NCI-H2196 treated with DMSO at 0.1 percent for 48 hours (cell line): ENCODE measurements around the gene CCDC51.
"Not testable (repeated sequence)": the region's sequence is repeated elsewhere in the genome, so short reads cannot be mapped to it uniquely, and the experiment has no call there.

Source experiments
- DNase-seq: peaks from one replicate; lab custom pipeline; 2025; ENCODE audit not compliant: unreplicated experiment; lab: John Stamatoyannopoulos, UW

Gene CCDC51, protein sequence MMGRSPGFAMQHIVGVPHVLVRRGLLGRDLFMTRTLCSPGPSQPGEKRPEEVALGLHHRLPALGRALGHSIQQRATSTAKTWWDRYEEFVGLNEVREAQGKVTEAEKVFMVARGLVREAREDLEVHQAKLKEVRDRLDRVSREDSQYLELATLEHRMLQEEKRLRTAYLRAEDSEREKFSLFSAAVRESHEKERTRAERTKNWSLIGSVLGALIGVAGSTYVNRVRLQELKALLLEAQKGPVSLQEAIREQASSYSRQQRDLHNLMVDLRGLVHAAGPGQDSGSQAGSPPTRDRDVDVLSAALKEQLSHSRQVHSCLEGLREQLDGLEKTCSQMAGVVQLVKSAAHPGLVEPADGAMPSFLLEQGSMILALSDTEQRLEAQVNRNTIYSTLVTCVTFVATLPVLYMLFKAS

DNA sequence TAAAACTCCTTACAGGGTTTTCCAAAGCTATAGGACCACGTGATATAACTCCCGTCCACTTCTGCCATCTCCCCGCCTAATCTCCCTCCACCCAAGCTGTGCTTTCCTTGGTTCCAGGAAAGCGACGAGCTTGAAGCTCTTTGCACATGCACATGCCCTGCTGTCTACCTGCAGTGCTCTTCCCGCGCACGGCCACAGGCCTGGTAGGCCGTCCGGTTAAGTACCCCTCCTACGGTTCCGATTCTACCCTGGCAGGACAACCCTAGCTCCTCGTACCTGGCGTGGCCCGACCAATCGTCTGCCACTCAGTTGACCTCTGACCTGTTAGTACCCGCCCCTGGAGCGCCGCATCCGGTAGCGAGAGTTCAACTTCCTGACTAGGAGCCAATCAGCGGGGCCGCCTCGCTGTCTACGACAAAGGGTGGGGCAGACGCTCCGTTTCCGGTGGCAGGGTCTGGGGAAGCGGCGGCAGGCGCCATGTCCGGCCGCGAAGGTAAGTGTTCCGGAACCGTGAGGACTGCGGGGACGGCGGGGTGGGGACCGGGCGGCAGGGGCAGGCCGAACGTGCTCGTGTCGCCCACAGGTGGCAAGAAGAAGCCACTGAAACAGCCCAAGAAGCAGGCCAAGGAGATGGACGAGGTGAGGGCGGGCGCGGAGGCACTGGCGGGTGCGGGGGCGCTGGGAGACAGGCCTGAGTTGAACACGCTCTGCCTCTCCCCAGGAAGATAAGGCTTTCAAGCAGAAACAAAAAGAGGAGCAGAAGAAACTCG lies at the start of gene CCDC51, which contains the start of gene TMA7:
TSS of gene CCDC51 (minus strand) at position 300 of the 770 bp plus-strand sequence. CDS start 4,991 bp downstream, outside the sequence.
TSS of gene TMA7 (plus strand) at position 438 of the 770 bp plus-strand sequence. CDS start at position 478, 40 bp downstream.
- peak; percentile 89 for DNase-seq

DNA sequence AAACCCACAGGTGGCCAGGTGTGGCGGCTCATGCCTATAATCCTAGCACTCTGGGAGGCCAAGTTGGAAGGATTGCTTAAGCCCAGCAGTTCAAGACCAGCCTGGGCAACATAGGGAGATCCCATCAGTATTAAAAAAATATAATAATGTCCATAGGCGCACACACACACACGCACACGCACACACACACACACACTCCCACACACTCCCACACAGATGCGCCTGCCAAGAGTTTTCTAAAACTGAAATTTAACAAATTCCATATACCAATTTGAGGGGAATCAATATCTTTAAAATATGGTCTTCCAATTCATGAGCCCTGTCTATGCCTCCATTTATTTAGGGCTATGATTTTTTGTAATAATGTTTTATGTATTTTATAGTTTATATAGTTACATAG lies 47.0 kb upstream of the CCDC51 start:
- DNase-seq: no peak

GRCh38 chr3:48482822-48483221 lies 42.9 kb upstream of the CCDC51 start:
- not testable (repeated sequence) for DNase-seq

DNA sequence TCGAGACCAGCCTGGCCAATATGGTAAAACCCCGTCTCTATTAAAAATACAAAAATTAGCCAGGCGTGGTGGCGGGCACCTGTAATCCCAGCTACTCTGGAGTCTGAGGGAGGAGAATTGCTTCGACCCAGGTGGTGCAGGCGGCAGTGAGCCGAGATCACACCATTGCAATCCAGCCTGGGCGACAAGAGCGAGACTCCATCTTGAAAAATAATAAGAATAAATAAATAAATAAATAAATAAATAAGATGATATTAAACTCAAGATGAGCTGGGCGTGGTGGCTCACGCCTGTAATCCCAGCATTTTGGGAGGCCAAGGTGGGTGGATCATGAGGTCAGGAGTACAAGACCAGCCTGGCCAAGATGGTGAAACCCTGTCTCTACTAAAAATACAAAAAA lies 41.0 kb upstream of the CCDC51 start:
- DNase-seq: not testable (repeated sequence)

DNA sequence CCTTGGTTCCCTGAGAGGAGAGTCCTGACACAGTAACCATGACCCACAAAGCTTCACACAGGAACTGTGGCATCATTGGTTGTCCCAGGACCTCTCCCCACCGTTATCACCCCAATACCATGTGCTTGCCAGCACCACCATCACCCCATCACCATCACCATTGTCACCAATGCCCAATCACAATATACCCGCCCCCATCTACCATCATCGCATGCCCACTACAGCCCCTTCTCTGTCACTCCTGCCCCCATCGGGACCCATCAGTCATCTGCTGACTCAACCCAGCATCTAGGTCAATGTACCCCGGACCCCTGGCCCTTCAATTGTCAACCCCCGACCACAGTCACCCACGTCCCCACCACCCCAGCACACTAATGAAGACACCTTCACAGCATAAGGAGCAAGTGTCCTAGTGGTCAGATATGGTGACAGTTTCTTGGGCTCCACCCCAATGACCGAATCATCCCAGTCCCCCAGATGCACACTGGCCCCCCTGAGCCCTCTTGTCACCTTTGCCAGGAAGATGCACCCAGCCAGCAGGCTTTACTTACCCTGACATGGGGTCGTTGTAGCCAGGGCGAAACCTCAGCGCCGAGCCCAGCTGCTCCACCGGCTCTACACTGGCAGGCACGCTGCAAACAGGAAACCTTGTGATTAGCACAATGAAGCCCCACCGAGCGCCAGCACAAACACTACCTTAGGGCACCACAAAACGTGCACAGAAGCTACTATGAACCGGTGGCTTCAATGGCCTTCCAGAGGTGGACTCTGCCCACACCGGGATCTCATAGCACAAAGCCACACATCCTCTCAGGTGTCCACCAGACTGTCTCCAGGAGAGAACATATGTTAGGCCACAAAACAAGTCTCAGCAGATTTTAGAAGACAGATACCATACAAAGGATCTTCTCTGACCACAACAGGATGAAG lies 39.0 kb upstream of the CCDC51 start:
- DNase-seq: no peak

DNA sequence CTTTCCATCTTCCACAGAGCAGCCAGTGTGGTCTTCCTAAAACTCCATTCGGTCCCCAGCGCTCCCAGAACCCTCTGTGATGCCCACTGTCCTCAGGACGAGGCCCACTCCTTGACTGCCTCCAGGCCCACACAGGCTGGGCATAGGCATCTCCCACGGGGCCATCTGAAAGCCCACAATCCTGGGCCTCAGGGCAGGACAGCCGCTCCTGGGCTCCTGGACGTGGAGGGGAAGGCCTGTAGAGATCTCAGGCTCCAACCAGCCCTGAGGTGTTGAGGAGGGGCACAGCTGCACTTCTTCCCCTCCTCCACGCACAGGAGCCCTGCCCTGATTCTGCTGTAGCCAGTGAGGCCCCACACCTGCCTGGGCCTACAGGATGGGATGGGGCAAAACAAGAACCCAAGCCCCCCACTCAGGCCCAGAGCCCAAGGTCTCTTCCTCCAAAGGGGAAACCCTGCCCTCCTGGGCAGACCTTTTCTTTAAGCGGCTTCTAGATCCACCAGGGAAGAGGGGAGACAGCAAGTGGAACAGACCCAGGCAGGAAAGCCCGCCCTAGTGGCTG lies 38.1 kb upstream of the CCDC51 start:
- no peak for DNase-seq

GRCh38 chr3:48476426-48477053 lies 36.6 kb upstream of the CCDC51 start:
- DNase-seq: no peak

DNA sequence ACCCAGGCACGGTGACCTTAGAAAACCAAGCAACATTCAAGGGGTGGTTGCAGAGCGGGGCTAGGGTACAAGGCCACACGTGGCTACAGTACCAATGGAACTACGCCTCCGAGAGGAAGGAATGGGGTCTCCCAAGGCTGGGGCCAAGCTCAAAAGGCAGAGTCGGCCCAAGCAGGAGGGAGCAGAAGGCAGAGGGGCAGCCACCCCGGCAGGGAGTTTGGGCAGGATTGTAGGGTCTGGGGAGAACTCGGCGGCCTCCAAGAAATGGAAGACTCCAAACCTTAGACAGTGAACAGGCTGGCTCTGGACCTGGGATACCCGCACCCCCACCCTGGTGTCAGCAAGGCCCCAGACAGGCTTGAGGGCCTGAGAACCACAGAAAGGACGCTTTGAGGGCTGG lies 35.3 kb upstream of the CCDC51 start:
- DNase-seq: no peak

DNA sequence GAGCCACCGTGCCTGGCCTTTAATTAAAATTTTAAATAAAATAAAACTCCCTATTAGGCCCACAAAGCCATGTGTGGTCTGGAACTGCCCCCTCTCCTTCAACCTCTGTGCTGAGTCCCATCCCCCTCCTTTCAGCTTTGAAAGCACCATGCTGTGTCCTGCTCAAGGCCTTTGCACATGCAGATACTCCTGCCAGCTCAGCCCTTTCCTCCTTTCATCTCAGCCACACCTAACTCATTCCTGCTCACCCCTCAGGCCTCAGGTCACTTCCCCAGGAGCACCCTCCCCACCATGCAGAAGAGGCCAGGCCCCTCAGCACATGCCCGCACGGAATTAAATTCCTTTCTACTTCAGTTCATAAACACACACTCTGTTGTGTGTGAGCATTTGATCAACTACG lies 34.7 kb upstream of the CCDC51 start:
- no peak for DNase-seq

GRCh38 chr3:48474031-48474430 lies 34.1 kb upstream of the CCDC51 start:
- DNase-seq: not testable (repeated sequence)

DNA sequence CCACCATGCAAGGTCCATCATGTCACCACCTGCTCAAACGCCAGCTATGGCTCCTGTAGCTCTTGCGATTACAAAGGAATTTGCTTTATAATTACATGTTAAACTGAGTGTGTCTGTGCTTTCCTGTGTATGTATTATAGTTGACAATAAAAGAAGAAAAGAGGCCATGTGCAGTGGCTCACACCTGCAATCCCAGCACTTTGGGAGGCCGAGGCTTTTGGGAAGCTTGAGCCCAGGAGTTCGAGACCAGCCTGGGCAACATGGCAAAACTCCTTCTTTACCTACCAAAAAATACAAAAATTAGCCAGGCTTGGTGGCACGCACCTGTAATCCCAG lies 33.7 kb upstream of the CCDC51 start:
- DNase-seq: no peak

DNA sequence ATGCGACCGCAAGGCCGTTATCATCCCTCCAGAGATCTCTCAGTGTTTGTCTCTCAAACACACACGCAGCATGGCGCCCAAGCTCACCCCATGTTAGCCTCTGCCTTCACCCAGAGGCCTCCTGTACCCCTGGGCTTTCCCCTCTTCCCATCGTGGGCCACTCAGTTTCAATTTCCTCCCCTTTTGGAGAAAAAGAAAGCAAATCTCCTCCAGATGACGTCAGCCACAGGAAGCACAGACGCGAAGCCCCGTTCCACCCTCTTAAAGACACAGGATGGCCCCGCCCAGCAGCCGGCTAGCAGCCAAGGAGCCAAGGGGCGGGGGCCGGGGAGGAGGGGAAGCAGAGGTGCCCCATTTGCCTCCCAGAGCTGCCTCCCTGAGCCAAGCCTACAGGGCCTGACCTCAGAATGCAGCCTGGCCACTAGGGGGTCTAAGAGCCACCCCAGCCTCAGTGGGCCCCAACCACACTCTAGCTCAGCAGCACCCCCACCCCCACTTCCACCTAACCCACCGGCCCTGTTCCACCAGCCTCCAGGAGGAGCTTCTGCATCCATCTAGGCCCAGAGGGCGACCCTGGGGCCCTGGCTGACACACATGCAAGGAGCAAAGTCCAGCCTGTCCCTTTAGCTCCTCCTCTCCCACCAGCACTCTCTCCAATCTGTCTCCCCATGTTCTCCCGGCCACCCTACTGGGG lies 33.2 kb upstream of the CCDC51 start:
- peak; percentile 51 for DNase-seq

GRCh38 chr3:48472673-48472922 lies 32.7 kb upstream of the CCDC51 start:
- no peak for DNase-seq

GRCh38 chr3:48470286-48470685 lies 30.4 kb upstream of the CCDC51 start:
- DNase-seq: no peak

DNA sequence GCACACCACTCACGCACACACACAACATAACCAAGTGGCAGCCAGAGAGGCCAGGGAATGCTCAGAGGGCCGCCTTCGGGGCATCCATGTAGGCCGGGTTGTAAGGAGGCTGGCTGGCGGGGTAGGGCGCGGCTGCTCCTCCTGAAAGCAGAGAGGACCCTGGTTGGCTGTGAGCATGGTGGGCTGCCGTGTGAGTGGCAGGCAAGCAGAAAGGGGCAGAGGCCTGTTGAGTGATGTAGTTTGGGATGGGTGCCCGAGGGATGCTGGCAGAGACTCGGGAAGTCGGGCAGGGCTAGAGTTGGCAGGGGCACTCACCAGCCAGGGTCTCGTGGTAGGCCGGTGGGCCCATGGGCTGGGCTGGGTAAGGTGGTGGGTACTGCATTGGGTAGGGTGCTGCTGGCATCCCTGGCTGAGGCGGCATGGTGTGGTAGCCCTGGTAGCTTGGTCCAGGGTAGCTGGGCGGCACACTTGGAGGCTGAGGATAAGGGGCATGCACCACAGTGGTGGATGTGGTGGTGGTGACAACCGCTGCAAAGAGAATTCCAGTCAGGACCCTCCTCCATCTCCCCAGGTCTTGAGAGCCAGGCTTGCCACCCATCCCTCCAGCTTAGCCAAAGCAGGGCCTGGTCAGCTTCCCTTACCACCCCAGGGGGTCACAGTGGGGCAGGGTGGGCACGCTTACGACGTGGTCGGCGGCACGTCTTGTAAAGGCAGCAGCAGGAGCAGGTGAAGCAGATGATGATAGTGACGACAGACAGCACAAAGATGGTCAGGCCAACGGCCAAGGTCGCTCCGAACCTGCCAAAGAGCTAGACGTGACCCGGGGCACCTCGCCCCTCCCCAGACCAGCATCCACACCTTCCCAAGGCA lies 29.4 kb upstream of the CCDC51 start:
- DNase-seq: no peak

DNA sequence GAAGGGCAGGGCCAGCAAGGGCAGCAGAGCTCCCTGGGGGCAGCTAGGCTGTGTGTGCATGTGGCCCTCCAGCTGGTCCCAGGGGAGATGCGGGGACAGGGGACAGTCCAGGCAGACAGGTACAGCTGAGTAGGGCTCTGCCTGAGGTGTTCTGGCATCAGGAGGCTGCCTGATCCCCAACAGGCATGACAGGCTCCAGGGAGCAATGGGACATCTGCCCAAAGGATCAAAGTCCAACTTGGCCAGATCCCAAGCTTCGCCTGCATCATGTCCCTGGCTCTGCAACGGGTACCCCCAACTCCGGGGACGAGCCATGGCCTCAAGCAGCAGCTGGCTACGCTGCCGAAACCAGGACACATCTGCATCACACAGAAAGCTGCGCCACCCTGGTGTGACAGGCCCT lies 28.4 kb upstream of the CCDC51 start:
- DNase-seq: no peak

DNA sequence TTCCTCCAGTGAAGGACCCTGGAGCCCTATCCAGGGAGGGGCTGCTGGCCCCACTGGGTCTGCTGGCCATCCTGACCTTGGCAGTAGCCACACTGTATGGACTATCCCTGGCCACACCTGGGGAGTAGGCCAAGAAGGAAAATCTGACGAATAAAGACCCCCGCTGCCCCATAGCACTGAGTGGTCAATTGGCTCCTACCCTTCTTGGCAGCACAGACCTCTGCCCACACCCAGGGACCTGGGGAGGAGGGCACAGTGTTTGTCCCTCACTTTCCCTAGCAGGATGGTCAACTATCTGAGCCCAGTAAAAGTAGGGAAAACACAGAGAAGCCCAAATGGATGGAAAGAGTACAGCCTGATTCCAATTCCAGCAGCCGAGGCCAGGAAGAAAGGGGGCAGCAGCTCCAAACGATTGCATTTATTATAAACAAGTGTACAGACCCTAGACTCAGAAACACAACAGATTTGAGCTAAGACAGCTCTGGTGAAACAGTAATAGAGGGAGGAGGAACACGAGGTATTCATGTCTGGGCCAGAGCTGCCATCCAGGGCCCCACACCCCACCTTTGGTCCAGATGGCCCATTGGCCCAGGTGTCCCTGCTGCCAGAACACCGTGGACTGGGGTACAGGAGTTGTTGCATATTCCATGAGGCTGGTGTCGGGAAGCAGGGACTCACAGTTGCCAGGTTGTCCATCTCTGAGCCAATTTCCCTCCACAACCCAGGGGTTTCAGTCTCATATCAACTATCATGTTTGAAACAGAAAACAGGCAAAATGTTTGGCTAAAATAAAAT lies 27.8 kb upstream of the CCDC51 start:
- DNase-seq: no peak

GRCh38 chr3:48467110-48467454 lies 27.2 kb upstream of the CCDC51 start:
- no peak for DNase-seq
